HEK293 (cell line): ENCODE data around the gene BLVRA.

ENCODE experiments used
- CTCF ChIA-PET: fragments of 350-600 bp; formaldehyde crosslinking; extraction: SDS; loops from one replicate; lab custom pipeline; 2021; ENCODE audit warnings: antibody characterized with exemption; lab: Yijun Ruan, JAX
- POLR2A ChIA-PET: fragments of 300-600 bp; formaldehyde crosslinking; extraction: SDS; loops from one replicate; lab custom pipeline; 2020; ENCODE audit warnings: antibody characterized with exemption, inconsistent platforms; lab: Yijun Ruan, JAX
- H3K27ac ChIP-seq: fragments of 200-500 bp; sonication (Bioruptor generic); 2 replicates; pipeline ENCODE4 v1.5.1; 2014; ENCODE audit warnings: low read depth, low read length, control low read depth, inconsistent platforms; ENCODE audit errors: extremely low read depth
- H3K36me3 ChIP-seq, 2 experiments: fragments of 200-500 bp in 1 of 2; sonication (Bioruptor generic) in 1 of 2; 1 replicate in 1 of 2; 2 replicates in 1 of 2; pipeline ENCODE4 v1.5.1; 2014 to 2017; ENCODE audit warnings: inconsistent platforms in 2 of 2, low read length in 2 of 2; ENCODE audit not compliant: control insufficient read depth in 2 of 2, insufficient read depth in 1 of 2
- H3K4me1 ChIP-seq: fragments of 200-500 bp; sonication (Bioruptor generic); 2 replicates; pipeline ENCODE4 v1.5.1; 2014; ENCODE audit warnings: mild to moderate bottlenecking, low read length, inconsistent platforms; ENCODE audit not compliant: control insufficient read depth, insufficient read depth
- H3K4me3 ChIP-seq: 2 replicates; pipeline ENCODE4 v1.5.1; 2011; ENCODE audit warnings: low read depth, mild to moderate bottlenecking, control low read depth, low read length, moderate library complexity
- H3K9me3 ChIP-seq: fragments of 200-500 bp; sonication (Bioruptor generic); 2 replicates; pipeline ENCODE4 v1.5.1; 2014; ENCODE audit warnings: low read depth, low read length, inconsistent platforms; ENCODE audit not compliant: control insufficient read depth, insufficient read depth
- HIC1 ChIP-seq: fragments of 450-650 bp; formaldehyde crosslinking; IDR thresholded peaks from 2 replicates; pipeline ENCODE4 v1.5.1; 2016; ENCODE audit warnings: missing biosample characterization, missing genetic modification characterization
- MZF1 ChIP-seq: fragments of 450-650 bp; formaldehyde crosslinking; IDR thresholded peaks from 2 replicates; pipeline ENCODE4 v1.5.1; 2017; ENCODE audit warnings: missing biosample characterization, missing genetic modification characterization, borderline replicate concordance
- PRDM10 ChIP-seq: fragments of 450-650 bp; formaldehyde crosslinking; IDR thresholded peaks from 2 replicates; pipeline ENCODE4 v1.5.1; 2016; ENCODE audit warnings: missing biosample characterization, missing genetic modification characterization
- SCRT2 ChIP-seq: fragments of 450-650 bp; formaldehyde crosslinking; IDR thresholded peaks from 2 replicates; pipeline ENCODE4 v1.5.1; 2016; ENCODE audit warnings: missing biosample characterization, missing genetic modification characterization
- SETDB1 ChIP-seq: IDR thresholded peaks from one replicate; pipeline ENCODE4 v1.6.1; 2017; ENCODE audit warnings: mild to moderate bottlenecking, low read length, moderate library complexity, mixed read lengths; ENCODE audit not compliant: insufficient read length
- YY2 ChIP-seq: fragments of 450-650 bp; formaldehyde crosslinking; IDR thresholded peaks from 2 replicates; pipeline ENCODE4 v1.5.1; 2016; ENCODE audit warnings: missing biosample characterization, missing genetic modification characterization
- ZBTB21 ChIP-seq: fragments of 450-650 bp; formaldehyde crosslinking; IDR thresholded peaks from 2 replicates; pipeline ENCODE4 v1.5.1; 2017; ENCODE audit warnings: missing biosample characterization, missing genetic modification characterization
- ZIC2 ChIP-seq: fragments of 450-650 bp; formaldehyde crosslinking; IDR thresholded peaks from 2 replicates; pipeline ENCODE4 v1.5.1; 2016; ENCODE audit warnings: missing biosample characterization, missing genetic modification characterization
- ZNF133 ChIP-seq: fragments of 450-650 bp; formaldehyde crosslinking; IDR thresholded peaks from 2 replicates; pipeline ENCODE4 v1.5.1; 2016; ENCODE audit warnings: missing biosample characterization, missing genetic modification characterization
- ZNF184 ChIP-seq: fragments of 450-650 bp; IDR thresholded peaks from 2 replicates; pipeline ENCODE4 v1.5.1; 2018; ENCODE audit warnings: missing biosample characterization, mild to moderate bottlenecking, missing genetic modification characterization
- ZNF19 ChIP-seq: fragments of 450-650 bp; formaldehyde crosslinking; IDR thresholded peaks from 2 replicates; pipeline ENCODE4; 2016; ENCODE audit warnings: missing biosample characterization, missing genetic modification characterization, low read depth
- ZNF211 ChIP-seq: fragments of 450-650 bp; formaldehyde crosslinking; IDR thresholded peaks from 2 replicates; pipeline ENCODE4 v1.5.1; 2016; ENCODE audit warnings: low read depth, missing biosample characterization, missing genetic modification characterization
- ZNF23 ChIP-seq: fragments of 450-650 bp; formaldehyde crosslinking; IDR thresholded peaks from 2 replicates; pipeline ENCODE4 v1.5.1; 2016; ENCODE audit warnings: missing biosample characterization, missing genetic modification characterization, borderline replicate concordance
- ZNF26 ChIP-seq: fragments of 450-650 bp; formaldehyde crosslinking; IDR thresholded peaks from 2 replicates; pipeline ENCODE4 v1.5.1; 2016; ENCODE audit warnings: missing biosample characterization, missing genetic modification characterization
- ZNF311 ChIP-seq: fragments of 450-650 bp; formaldehyde crosslinking; IDR thresholded peaks from 2 replicates; pipeline ENCODE4 v1.5.1; 2017; ENCODE audit warnings: missing biosample characterization, missing genetic modification characterization, borderline replicate concordance
- ZNF398 ChIP-seq: fragments of 450-650 bp; formaldehyde crosslinking; IDR thresholded peaks from 2 replicates; pipeline ENCODE4 v1.5.1; 2017; ENCODE audit warnings: missing biosample characterization, missing genetic modification characterization
- ZNF404 ChIP-seq: fragments of 450-650 bp; formaldehyde crosslinking; IDR thresholded peaks from 2 replicates; pipeline ENCODE4 v1.5.1; 2017; ENCODE audit warnings: missing biosample characterization, missing genetic modification characterization
- ZNF501 ChIP-seq: fragments of 450-650 bp; formaldehyde crosslinking; IDR thresholded peaks from 2 replicates; pipeline ENCODE4 v1.5.1; 2016; ENCODE audit warnings: missing biosample characterization, missing genetic modification characterization
- ZNF571 ChIP-seq: fragments of 450-650 bp; formaldehyde crosslinking; IDR thresholded peaks from 2 replicates; pipeline ENCODE4 v1.5.0; 2017; ENCODE audit warnings: missing biosample characterization, missing genetic modification characterization
- ZNF624 ChIP-seq: fragments of 450-650 bp; formaldehyde crosslinking; IDR thresholded peaks from 2 replicates; pipeline ENCODE4 v1.5.1; 2017; ENCODE audit warnings: missing biosample characterization, missing genetic modification characterization
- ZNF629 ChIP-seq: fragments of 450-650 bp; formaldehyde crosslinking; IDR thresholded peaks from 2 replicates; pipeline ENCODE4 v1.5.1; 2017; ENCODE audit warnings: missing biosample characterization, missing genetic modification characterization
- ZNF658 ChIP-seq: fragments of 450-650 bp; formaldehyde crosslinking; IDR thresholded peaks from 2 replicates; pipeline ENCODE4; 2016; ENCODE audit warnings: missing biosample characterization, missing genetic modification characterization
- ZNF704 ChIP-seq: fragments of 450-650 bp; formaldehyde crosslinking; IDR thresholded peaks from 2 replicates; pipeline ENCODE4 v1.5.1; 2016; ENCODE audit warnings: missing biosample characterization, missing genetic modification characterization
- ZNF76 ChIP-seq: fragments of 450-650 bp; formaldehyde crosslinking; IDR thresholded peaks from 2 replicates; pipeline ENCODE4; 2016; ENCODE audit warnings: low read depth, missing biosample characterization, missing genetic modification characterization, borderline replicate concordance
- ZNF785 ChIP-seq: fragments of 450-650 bp; formaldehyde crosslinking; IDR thresholded peaks from 2 replicates; pipeline ENCODE4 v1.5.1; 2016; ENCODE audit warnings: missing biosample characterization, missing genetic modification characterization

The BLVRA gene

GRCh38 chr7:43758029-43758821 is at the start of gene BLVRA:
Gene BLVRA (plus strand): TSS chr7:43758680. CDS start chr7:43771159, 12,479 bp downstream.
- peaks cover 11% of the 10 kb centered on the region for H3K4me1 ChIP-seq
- H3K27ac ChIP-seq = peak within 1 kb of the TSS; percentile 83
- H3K9me3 ChIP-seq = no peaks in the 10 kb centered on the region
- ChIA-PET CTCF (interaction anchor here (0.5 to 0.6 kb wide), 3 partner anchors 176 to 1484 kb away, joined by 3 read pairs; partner anchors contain the start of gene STK17A), POLR2A (interaction anchor here (0.6 to 2.3 kb wide), 8 partner anchors 10 to 175 kb away, joined by 3 to 16 read pairs (median 4); partner anchors contain the start of genes COA1, MRPS24 and STK17A)
- H3K36me3 ChIP-seq = no peaks in the 10 kb centered on the region
- peak within 1 kb of the TSS; percentile 66 for H3K4me3 ChIP-seq
- TF ChIP-seq ZNF311 (no peak), PRDM10 (peak; percentile 45; the same call in 1 of the 2 replicates), ZNF624 (no peak), ZNF26 (tag by site-specific recombination) (no peak), ZIC2 (tag by site-specific recombination) (0 out of 2 replicates have a peak, but pooled peaks have one; percentile 14), MZF1 (no peak), ZNF785 (peak; percentile 30; the same call in 1 of the 2 replicates), ZNF629 (tag by site-specific recombination) (no peak), ZNF704 (tag by site-specific recombination) (no peak), ZNF571 (no peak), ZNF211 (tag by site-specific recombination) (no peak), SETDB1 (no peak), ZNF76 (no peak), ZNF658 (tag by site-specific recombination) (no peak), ZNF23 (tag by site-specific recombination) (no peak), HIC1 (tag by site-specific recombination) (0 out of 2 replicates have a peak, but pooled peaks have one; percentile 32), ZNF404 (tag by site-specific recombination) (no peak), YY2 (no peak), ZNF184 (tag by site-specific recombination) (no peak), ZNF398 (tag by site-specific recombination) (peak; percentile 90), SCRT2 (tag by site-specific recombination) (no peak), ZNF501 (tag by site-specific recombination) (peak; percentile 64; the same call in 1 of the 2 replicates), ZBTB21 (tag by site-specific recombination) (no peak), ZNF133 (tag by site-specific recombination) (no peak), ZNF19 (tag by site-specific recombination) (no peak)
